HUES48 (cell line): Measurements from ENCODE around the gene APOB.

Experiments used
- H3K27ac ChIP-seq: one replicate; pipeline ENCODE4 v1.7.0; 2013; ENCODE audit warnings: low read depth, low read length, inconsistent platforms
- H3K27me3 ChIP-seq: 2 replicates; pipeline ENCODE4 v1.6.1; 2013; ENCODE audit warnings: mild to moderate bottlenecking, low read length; ENCODE audit not compliant: control insufficient read depth, insufficient read depth
- H3K36me3 ChIP-seq: 2 replicates; pipeline ENCODE4 v1.6.1; 2013; ENCODE audit warnings: low read length; ENCODE audit not compliant: control insufficient read depth, insufficient read depth
- H3K4me1 ChIP-seq: 2 replicates; pipeline ENCODE4 v1.6.1; 2013; ENCODE audit warnings: mild to moderate bottlenecking, low read length; ENCODE audit not compliant: control insufficient read depth, insufficient read depth
- H3K4me3 ChIP-seq: 2 replicates; pipeline ENCODE4 v1.5.1; 2013; ENCODE audit warnings: mild to moderate bottlenecking, low read depth, low read length
- H3K9ac ChIP-seq: 2 replicates; pipeline ENCODE4 v1.6.1; 2013; ENCODE audit warnings: mild to moderate bottlenecking, low read depth, low read length, moderate library complexity
- H3K9me3 ChIP-seq: 2 replicates; pipeline ENCODE4 v1.6.1; 2013; ENCODE audit warnings: low read length; ENCODE audit not compliant: control insufficient read depth, insufficient read depth

APOB gene

GRCh38 chr2:21043744-21044532 is at the start of gene APOB:
APOB (minus strand) TSS chr2:21044073; CDS start chr2:21043945, 128 bp downstream.
- peak within 1 kb of the TSS; percentile 32 for H3K27ac ChIP-seq
- H3K4me3 ChIP-seq = peak within 1 kb of the TSS; percentile 60
- no peaks in the 10 kb centered on the region for H3K36me3 ChIP-seq
- peaks cover 23% of the 10 kb centered on the region for H3K4me1 ChIP-seq
- no peak within 1 kb of the TSS for H3K9ac ChIP-seq
- H3K27me3 ChIP-seq = peaks cover 22% of the 10 kb centered on the region
- no peaks in the 10 kb centered on the region for H3K9me3 ChIP-seq

- Histone ChIP-seq H3K9ac (no peak overlapping the region), H3K27me3 (no peaks in the 10 kb centered on the region), H3K36me3 (no peaks in the 10 kb centered on the region), H3K9me3 (no peaks in the 10 kb centered on the region), H3K4me1 (no peaks in the 10 kb centered on the region), H3K4me3 (no peak overlapping the region), H3K27ac (no peak overlapping the region)
Observed at GRCh38 chr2:21092308-21092869, 48.5 kb upstream of the APOB start.

- H3K27me3 ChIP-seq = no peaks in the 10 kb centered on the region
- no peaks in the 10 kb centered on the region for H3K36me3 ChIP-seq
- H3K4me3 ChIP-seq = no peak overlapping the region
- H3K4me1 ChIP-seq = no peaks in the 10 kb centered on the region
- H3K27ac ChIP-seq = no peak overlapping the region
- no peak overlapping the region for H3K9ac ChIP-seq
- H3K9me3 ChIP-seq = no peaks in the 10 kb centered on the region
Observed at GRCh38 chr2:21084401-21084800, 40.5 kb upstream of the APOB start.

- no peak overlapping the region for H3K9ac ChIP-seq
- no peaks in the 10 kb centered on the region for H3K9me3 ChIP-seq
- no peak overlapping the region for H3K27ac ChIP-seq
- no peak overlapping the region for H3K4me3 ChIP-seq
- H3K36me3 ChIP-seq = no peaks in the 10 kb centered on the region
- no peaks in the 10 kb centered on the region for H3K4me1 ChIP-seq
- H3K27me3 ChIP-seq = no peaks in the 10 kb centered on the region
Observed at GRCh38 chr2:21083482-21083881, 39.6 kb upstream of the APOB start.

GRCh38 chr2:21078296-21078695 is 34.4 kb upstream of the APOB start:
- Histone ChIP-seq H3K9me3 (no peaks in the 10 kb centered on the region), H3K9ac (no peak overlapping the region), H3K27me3 (no peaks in the 10 kb centered on the region), H3K4me3 (no peak overlapping the region), H3K27ac (no peak overlapping the region), H3K4me1 (no peaks in the 10 kb centered on the region), H3K36me3 (no peaks in the 10 kb centered on the region)

- Histone ChIP-seq H3K27me3 (no peaks in the 10 kb centered on the region), H3K4me3 (no peak overlapping the region), H3K9me3 (no peaks in the 10 kb centered on the region), H3K36me3 (no peaks in the 10 kb centered on the region), H3K4me1 (peaks cover 18% of the 10 kb centered on the region), H3K27ac (no peak overlapping the region), H3K9ac (no peak overlapping the region)
Observed at GRCh38 chr2:21072477-21073242, 28.8 kb upstream of the APOB start.

- Histone ChIP-seq H3K9me3 (no peaks in the 10 kb centered on the region), H3K4me1 (peaks cover 23% of the 10 kb centered on the region), H3K36me3 (no peaks in the 10 kb centered on the region), H3K27ac (no peak overlapping the region), H3K4me3 (no peak overlapping the region), H3K9ac (no peak overlapping the region), H3K27me3 (no peaks in the 10 kb centered on the region)
Observed at GRCh38 chr2:21070341-21071257, 26.7 kb upstream of the APOB start.

GRCh38 chr2:21069746-21070340 is 26.0 kb upstream of the APOB start:
- peaks cover 23% of the 10 kb centered on the region for H3K4me1 ChIP-seq
- no peaks in the 10 kb centered on the region for H3K9me3 ChIP-seq
- no peak overlapping the region for H3K27ac ChIP-seq
- H3K36me3 ChIP-seq = no peaks in the 10 kb centered on the region
- no peaks in the 10 kb centered on the region for H3K27me3 ChIP-seq
- H3K4me3 ChIP-seq = no peak overlapping the region
- H3K9ac ChIP-seq = no peak overlapping the region

- Histone ChIP-seq H3K4me1 (peaks cover 23% of the 10 kb centered on the region), H3K27me3 (no peaks in the 10 kb centered on the region), H3K9me3 (no peaks in the 10 kb centered on the region), H3K36me3 (no peaks in the 10 kb centered on the region), H3K9ac (no peak overlapping the region), H3K27ac (peak overlapping the region; percentile 72), H3K4me3 (peak overlapping the region; percentile 33)
Observed at GRCh38 chr2:21067859-21068537, 24.1 kb upstream of the APOB start.

GRCh38 chr2:21067125-21067524 is 23.3 kb upstream of the APOB start:
- Histone ChIP-seq H3K4me1 (peaks cover 23% of the 10 kb centered on the region), H3K9ac (no peak overlapping the region), H3K9me3 (no peaks in the 10 kb centered on the region), H3K4me3 (no peak overlapping the region), H3K27me3 (no peaks in the 10 kb centered on the region), H3K27ac (no peak overlapping the region), H3K36me3 (no peaks in the 10 kb centered on the region)
